CD4-positive, alpha-beta T cell (primary cell): ENCODE measurements around the gene TSPAN16. TPM values are rescaled to one million over a fixed set of nuclear protein-coding genes. Genes with fewer than 3 reads are reported as not detected.

Experiments
- ATAC-seq: fragments of 200-7000 bp; cut with Tn5 transposase; one replicate; pipeline ENCODE4 v1.10.0; 2022; ENCODE audit warnings: mild to moderate bottlenecking; ENCODE audit not compliant: poor library complexity
- CTCF ChIA-PET: fragments of 350-600 bp; sonication (Branson Sonifier 250); formaldehyde crosslinking; loops from one replicate; lab custom pipeline; 2021; ENCODE audit warnings: antibody characterized with exemption, inconsistent platforms; lab: Charles Lee
- POLR2A ChIA-PET: fragments of 350-600 bp; sonication (Branson Sonifier 250); formaldehyde crosslinking; loops from one replicate; lab custom pipeline; 2021; ENCODE audit warnings: antibody characterized with exemption, inconsistent platforms; lab: Charles Lee
- DNase-seq, 14 experiments: peaks; one replicate each; pipeline ENCODE4 v3.0.0-alpha.2; 2013 to 2020; ENCODE audit warnings: mixed read lengths in 2 of 14
- H3K27ac ChIP-seq, 2 donors: one replicate each; pipeline versions ENCODE4 v1.5.1 to v1.7.0; 2013; ENCODE audit warnings: low read length in 2 of 2, low read depth in 1 of 2, mild to moderate bottlenecking in 1 of 2
- H3K27me3 ChIP-seq, 2 experiments: 1 replicate in 1 of 2; 2 replicates in 1 of 2; pipeline versions ENCODE4 v1.6.1 to v1.7.0; 2013; ENCODE audit warnings: low read length in 2 of 2, control low read depth in 1 of 2, mild to moderate bottlenecking in 1 of 2, moderate library complexity in 1 of 2; ENCODE audit not compliant: insufficient read depth in 2 of 2, control insufficient read depth in 1 of 2
- H3K36me3 ChIP-seq: one replicate; pipeline ENCODE4 v1.6.1; 2013; ENCODE audit warnings: low read length, control low read depth; ENCODE audit not compliant: insufficient read depth
- H3K4me1 ChIP-seq: one replicate; pipeline ENCODE4 v1.6.1; 2013; ENCODE audit warnings: low read length, control low read depth; ENCODE audit not compliant: insufficient read depth
- H3K4me3 ChIP-seq: one replicate; pipeline ENCODE4 v1.5.1; 2013; ENCODE audit warnings: mild to moderate bottlenecking, low read length, moderate library complexity
- H3K9me3 ChIP-seq, 2 experiments: 1 replicate in 1 of 2; 2 replicates in 1 of 2; pipeline versions ENCODE4 v1.6.1 to v1.7.0; 2013; ENCODE audit warnings: low read length in 2 of 2, mild to moderate bottlenecking in 2 of 2, control low read depth in 1 of 2, moderate library complexity in 1 of 2; ENCODE audit not compliant: control insufficient read depth in 1 of 2, insufficient read depth in 1 of 2
- H3K27ac Mint-ChIP-seq: one replicate; pipeline ENCODE4 v1.8.0; 2020; ENCODE audit warnings: mixed read lengths
- H3K27me3 Mint-ChIP-seq: one replicate; pipeline ENCODE4 v1.8.0; 2021; ENCODE audit warnings: mixed read lengths
- H3K36me3 Mint-ChIP-seq: one replicate; pipeline ENCODE4 v1.8.0; 2021; ENCODE audit warnings: low read depth, mixed read lengths
- H3K4me1 Mint-ChIP-seq: one replicate; pipeline ENCODE4 v1.8.0; 2021; ENCODE audit warnings: low read depth, mixed read lengths
- H3K4me3 Mint-ChIP-seq: one replicate; pipeline ENCODE4 v1.8.0; 2020; ENCODE audit warnings: mild to moderate bottlenecking, mixed read lengths
- H3K9me3 Mint-ChIP-seq: one replicate; pipeline ENCODE4 v1.8.0; 2020; ENCODE audit warnings: mixed read lengths
- CTCF ChIP-seq: fragments of 200-600 bp; IDR thresholded peaks from one replicate; pipeline ENCODE4 v1.8.0; 2022; ENCODE audit warnings: antibody characterized with exemption, mild to moderate bottlenecking
- intact Hi-C, 2 experiments: fragments of 100-400 bp; cut with DNase I in 1 of 2; cut with micrococcal nuclease in 1 of 2; formaldehyde crosslinking; loops; one replicate each; pipeline versions ENCODE4 v1.15.1 to v1.9.0; 2023 to 2025; cut with DNase I, micrococcal nuclease
- total RNA-seq, 174 experiments: library from RNA in 2 of 174; stranded (reverse) in 2 of 174; gene quantifications; one replicate each; pipeline ENCODE4 v1.2.3 and lab custom pipeline; 2021 to 2026

The TSPAN16 gene
- total RNA-seq, 2 experiments from 2014 or later: not detected

DNA sequence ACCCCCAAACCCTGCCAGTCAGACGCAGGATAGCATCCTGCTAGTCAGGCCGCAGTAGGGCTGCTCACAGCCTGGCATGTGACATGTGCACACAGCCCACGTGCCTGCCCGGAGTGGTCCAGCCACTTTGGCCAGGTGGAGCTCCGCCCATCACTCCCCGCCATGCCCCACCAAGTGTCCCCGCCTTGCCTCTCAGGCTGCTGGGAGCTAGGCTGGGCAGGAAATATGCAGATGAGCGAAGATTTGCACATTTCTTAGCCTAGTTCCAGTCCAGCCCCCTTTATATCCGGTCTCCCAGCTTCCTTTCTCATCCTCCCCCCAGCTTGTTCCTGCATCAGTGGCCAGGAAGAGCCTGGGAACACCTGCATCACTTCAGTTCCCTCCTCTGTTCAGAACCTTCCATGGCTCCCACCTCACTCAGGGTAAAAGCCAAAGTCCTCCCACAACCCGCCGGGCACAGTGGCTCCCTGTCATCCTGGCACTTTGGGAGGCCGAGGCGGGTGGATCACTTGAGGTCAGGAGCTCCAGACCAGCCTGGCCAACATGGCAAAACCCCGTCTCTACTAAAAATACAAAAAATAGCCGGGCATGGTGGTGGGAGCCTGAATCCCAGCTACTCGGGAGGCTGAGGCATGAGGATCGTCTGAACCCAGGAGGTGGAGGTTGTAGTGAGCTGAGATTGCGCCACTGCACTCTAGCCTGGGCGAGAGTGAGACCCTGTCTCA, 31.3 kb upstream of the TSPAN16 start:
- ATAC-seq: no peak
- CTCF ChIA-PET: no interaction called here

GRCh38 chr19:11265177-11265784, 30.7 kb upstream of the TSPAN16 start:
- intact Hi-C loops: no loop called here
- DNase-seq (no peak), ATAC-seq (no peak)
- CTCF ChIA-PET: no interaction called here
- Histone ChIP-seq H3K36me3 (no peaks in the 10 kb centered on the region), H3K4me1 (peaks cover 13% of the 10 kb centered on the region), H3K4me3 (no peak overlapping the region), H3K27ac (no peak overlapping the region), H3K9me3 (peaks cover 0 to 11% of the 10 kb centered on the region in 2 experiments), H3K27me3 (peaks cover 39 to 45% of the 10 kb centered on the region in 2 experiments)
- no peaks in the 10 kb centered on the region for H3K36me3 Mint-ChIP-seq
- no peaks in the 10 kb centered on the region for H3K9me3 Mint-ChIP-seq
- no peak overlapping the region for H3K4me3 Mint-ChIP-seq
- no peak overlapping the region for H3K27ac Mint-ChIP-seq
- POLR2A ChIA-PET: no interaction called here
- no peaks in the 10 kb centered on the region for H3K4me1 Mint-ChIP-seq
- TF ChIP-seq CTCF: no peak
- peaks cover 76% of the 10 kb centered on the region for H3K27me3 Mint-ChIP-seq

More for the DNA sequence above, 31.3 kb upstream of the TSPAN16 start:
- no peak for DNase-seq
- intact Hi-C loops: no loop called here
- no peak overlapping the region for H3K27ac ChIP-seq
- Mint-ChIP-seq H3K36me3 (no peaks in the 10 kb centered on the region), H3K27ac (no peak overlapping the region), H3K27me3 (peaks cover 80% of the 10 kb centered on the region), H3K9me3 (no peaks in the 10 kb centered on the region), H3K4me1 (no peaks in the 10 kb centered on the region), H3K4me3 (no peak overlapping the region)
- peaks cover 39 to 49% of the 10 kb centered on the region in 2 experiments for H3K27me3 ChIP-seq
- H3K9me3 ChIP-seq: peaks cover 0 to 11% of the 10 kb centered on the region in 2 experiments
- H3K36me3 ChIP-seq: no peaks in the 10 kb centered on the region
- TF ChIP-seq CTCF: no peak
- H3K4me3 ChIP-seq: no peak overlapping the region
- POLR2A ChIA-PET: no interaction called here
- peaks cover 13% of the 10 kb centered on the region for H3K4me1 ChIP-seq

- Mint-ChIP-seq H3K4me3 (no peak overlapping the region), H3K4me1 (no peaks in the 10 kb centered on the region), H3K36me3 (no peaks in the 10 kb centered on the region), H3K27me3 (peaks cover 74% of the 10 kb centered on the region), H3K9me3 (no peaks in the 10 kb centered on the region), H3K27ac (no peak overlapping the region)
- intact Hi-C loops: no loop called here
- no peak overlapping the region for H3K4me3 ChIP-seq
- CTCF ChIA-PET: no interaction called here
- H3K9me3 ChIP-seq: peaks cover 0 to 11% of the 10 kb centered on the region in 2 experiments
- POLR2A ChIA-PET: no interaction called here
- peaks cover 38 to 45% of the 10 kb centered on the region in 2 experiments for H3K27me3 ChIP-seq
- TF ChIP-seq CTCF: no peak
- ATAC-seq (no peak), DNase-seq (no peak)
- H3K4me1 ChIP-seq: peaks cover 13% of the 10 kb centered on the region
- no peaks in the 10 kb centered on the region for H3K36me3 ChIP-seq
- no peak overlapping the region for H3K27ac ChIP-seq
Observed at GRCh38 chr19:11265785-11266236, 30.1 kb upstream of the TSPAN16 start.
